Activated B cell treated with CpG ODN at 0.5 μM for 24 hours (primary cell): ENCODE data around the gene MYH7. TPM values are rescaled to one million over a fixed set of nuclear protein-coding genes. Genes with fewer than 3 reads are reported as not detected.

Source experiments
- ATAC-seq: fragments of 200-7000 bp; cut with Tn5 transposase; one replicate; pipeline ENCODE4 v1.10.0; 2021; ENCODE audit warnings: low read depth, mild to moderate bottlenecking, moderate library complexity
- CTCF ChIA-PET: fragments of 350-600 bp; sonication (Branson Sonifier 250); formaldehyde crosslinking; loops from one replicate; lab custom pipeline; 2021; ENCODE audit warnings: antibody characterized with exemption; lab: Charles Lee
- POLR2A ChIA-PET: fragments of 350-600 bp; sonication (Branson Sonifier 250); formaldehyde crosslinking; loops from one replicate; lab custom pipeline; 2021; ENCODE audit warnings: antibody characterized with exemption; lab: Charles Lee
- DNase-seq: peaks from one replicate; pipeline ENCODE4 v3.0.0; 2022
- H3K27ac Mint-ChIP-seq: one replicate; pipeline ENCODE4 v1.8.0; 2020; ENCODE audit warnings: mixed read lengths
- H3K27me3 Mint-ChIP-seq: one replicate; pipeline ENCODE4 v1.8.0; 2021; ENCODE audit warnings: mixed read lengths
- H3K36me3 Mint-ChIP-seq: one replicate; pipeline ENCODE4 v1.8.0; 2021; ENCODE audit warnings: low read depth, mixed read lengths
- H3K4me1 Mint-ChIP-seq: one replicate; pipeline ENCODE4 v1.8.0; 2021; ENCODE audit warnings: mixed read lengths
- H3K4me3 Mint-ChIP-seq: one replicate; pipeline ENCODE4 v1.8.0; 2020; ENCODE audit warnings: mild to moderate bottlenecking, mixed read lengths
- H3K9me3 Mint-ChIP-seq: one replicate; pipeline ENCODE4 v1.8.0; 2020; ENCODE audit warnings: mixed read lengths
- CTCF ChIP-seq: fragments of 200-600 bp; IDR thresholded peaks from one replicate; pipeline ENCODE4 v1.8.0; 2022; ENCODE audit warnings: antibody characterized with exemption, mild to moderate bottlenecking
- intact Hi-C: fragments of 100-400 bp; cut with micrococcal nuclease; formaldehyde crosslinking; loops from one replicate; pipeline ENCODE4 v1.15.1; 2024
- total RNA-seq: library from RNA; stranded (reverse); gene quantifications from 2 replicates; pipeline ENCODE4 v1.2.3, GENCODE V29; 2022

Gene MYH7
- total RNA-seq, 1 donor from 2014 or later: not detected

DNA sequence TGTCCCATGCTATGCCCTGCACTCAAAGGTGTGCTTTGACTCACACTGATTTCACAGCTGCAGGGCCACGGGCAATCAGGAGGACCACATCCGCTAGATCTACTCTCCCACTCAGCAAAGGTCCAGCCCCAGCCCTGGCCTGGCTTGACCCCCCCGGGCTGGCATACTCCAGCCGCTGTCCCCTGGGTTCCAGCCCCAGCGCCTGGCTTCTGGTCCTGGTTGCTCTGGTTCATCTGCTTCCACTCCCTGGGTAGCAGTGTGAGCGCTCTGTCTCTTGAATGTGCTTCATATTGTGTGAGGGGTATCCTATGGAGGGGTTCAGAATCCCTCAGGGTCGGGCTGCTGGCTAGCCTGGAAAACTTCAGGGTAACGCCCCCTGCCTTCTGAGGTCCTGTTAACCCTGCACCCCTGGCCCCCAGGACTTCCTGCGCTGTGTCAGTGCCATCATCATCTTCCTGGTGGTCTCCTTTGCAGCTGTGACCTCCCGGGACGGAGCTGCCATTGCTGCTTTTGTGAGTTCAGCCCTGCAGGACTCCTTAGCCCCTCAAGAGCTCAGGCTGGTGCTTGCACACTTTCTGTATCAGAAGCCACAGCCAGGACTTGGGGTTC is 56.7 kb downstream of the MYH7 start:
- ChIA-PET POLR2A (interaction anchor here (1.4 kb wide), 1 partner anchor 283 kb away, joined by 3 read pairs; the partner anchor contains the start of genes ACIN1 and C14orf119), CTCF (interaction anchor here (1.0 to 2.9 kb wide), 5 partner anchors 57 to 310 kb away, joined by 4 to 24 read pairs (median 12); no protein-coding TSS in a partner anchor)
- H3K4me3 Mint-ChIP-seq: no peak overlapping the region
- DNase-seq (no peak), ATAC-seq (no peak)
- H3K4me1 Mint-ChIP-seq: no peaks in the 10 kb centered on the region
- peaks cover 19% of the 10 kb centered on the region for H3K27me3 Mint-ChIP-seq
- H3K27ac Mint-ChIP-seq: no peak overlapping the region
- no peak for TF ChIP-seq CTCF
- H3K9me3 Mint-ChIP-seq: no peaks in the 10 kb centered on the region
- intact Hi-C loops: no loop called here
- no peaks in the 10 kb centered on the region for H3K36me3 Mint-ChIP-seq

- no peak for ATAC-seq
- no peak for TF ChIP-seq CTCF
- H3K36me3 Mint-ChIP-seq: no peaks in the 10 kb centered on the region
- CTCF ChIA-PET: interaction anchor here (2.9 kb wide), 1 partner anchor 257 kb away, joined by 19 read pairs; no protein-coding TSS in a partner anchor
- POLR2A ChIA-PET: no interaction called here
- no peaks in the 10 kb centered on the region for H3K4me1 Mint-ChIP-seq
- no peak for DNase-seq
- intact Hi-C loops: no loop called here
- no peak overlapping the region for H3K27ac Mint-ChIP-seq
- H3K27me3 Mint-ChIP-seq: peaks cover 18% of the 10 kb centered on the region
- H3K4me3 Mint-ChIP-seq: no peak overlapping the region
- H3K9me3 Mint-ChIP-seq: no peaks in the 10 kb centered on the region
These were observed 57.6 kb downstream of the MYH7 start for GRCh38 chr14:23377573-23378563.

- POLR2A ChIA-PET: no interaction called here
- intact Hi-C loops: no loop called here
- no peak overlapping the region for H3K27ac Mint-ChIP-seq
- no peaks in the 10 kb centered on the region for H3K4me1 Mint-ChIP-seq
- H3K9me3 Mint-ChIP-seq: no peaks in the 10 kb centered on the region
- peaks cover 14% of the 10 kb centered on the region for H3K27me3 Mint-ChIP-seq
- ATAC-seq (no peak), DNase-seq (no peak)
- CTCF ChIA-PET: no interaction called here
- no peak overlapping the region for H3K4me3 Mint-ChIP-seq
- H3K36me3 Mint-ChIP-seq: no peaks in the 10 kb centered on the region
- TF ChIP-seq CTCF: no peak
These were observed 58.3 kb downstream of the MYH7 start for GRCh38 chr14:23377198-23377550.

DNA sequence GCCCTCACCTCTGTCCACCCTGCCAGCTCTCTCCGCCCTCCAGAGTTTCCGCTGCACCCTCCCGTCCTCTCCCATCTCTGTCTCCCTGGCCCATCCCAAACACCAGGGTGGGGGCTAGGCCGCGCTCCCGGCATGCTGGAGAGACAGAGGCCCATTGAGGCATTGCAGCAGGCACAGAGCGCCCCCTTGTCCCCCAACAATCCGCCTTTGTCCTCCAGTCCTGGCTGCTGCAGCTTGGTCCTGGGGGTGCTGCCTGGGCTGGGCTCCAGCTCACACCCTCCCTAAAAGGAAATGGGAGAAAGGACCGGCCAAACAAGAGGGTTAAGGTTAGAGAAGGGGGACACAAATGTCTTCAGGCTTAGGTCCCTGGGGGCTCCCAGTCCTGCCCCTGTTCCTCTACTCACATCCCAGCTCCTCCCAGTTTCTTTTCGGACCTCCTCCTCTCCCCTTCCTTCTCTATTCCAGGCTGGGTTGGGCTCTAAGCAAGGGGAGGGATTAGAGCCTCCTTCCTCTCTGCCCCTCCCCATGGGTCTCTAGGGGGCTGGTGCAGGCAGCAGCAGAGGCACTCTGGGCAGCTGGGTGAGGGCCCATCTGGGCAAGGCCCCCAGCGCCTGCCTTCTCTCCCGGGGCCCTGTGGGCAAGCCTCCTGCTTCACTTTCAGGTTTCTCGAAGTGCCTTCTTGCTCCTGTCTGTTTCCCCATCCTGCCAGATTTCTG is 58.8 kb downstream of the MYH7 start, which contains the start of gene CMTM5:
CMTM5 (plus strand) TSS at position 565 of the 716 bp plus-strand sequence. CDS start 206 bp downstream, outside the sequence.
- ATAC-seq: no peak
- no peak within 1 kb of the TSS for H3K4me3 Mint-ChIP-seq
- POLR2A ChIA-PET: no interaction called here

More for the DNA sequence above, 58.8 kb downstream of the MYH7 start, which contains the start of gene CMTM5:
- no peak for DNase-seq
- CTCF ChIA-PET: no interaction called here
- Mint-ChIP-seq H3K27ac (no peak within 1 kb of the TSS), H3K36me3 (no peaks in the 10 kb centered on the region), H3K27me3 (peaks cover 9% of the 10 kb centered on the region), H3K4me1 (no peaks in the 10 kb centered on the region), H3K9me3 (no peaks in the 10 kb centered on the region)
- TF ChIP-seq CTCF: no peak
- intact Hi-C loops: no loop called here
